Thoracic aorta (tissue), 2 donors: ENCODE data around the gene NDUFB2. TPM values are rescaled to one million over a fixed set of nuclear protein-coding genes. Genes with fewer than 3 reads are reported as not detected.

Source experiments
- ATAC-seq: fragments of 150-250 bp; one replicate; pipeline ENCODE4 v1.8.0; 2017; ENCODE audit warnings: low read depth; ENCODE audit not compliant: insufficient number of reproducible peaks, low FRiP score
- DNase-seq: peaks from one replicate; pipeline ENCODE4 v3.0.0-alpha.2; 2020; ENCODE audit warnings: low spot score
- H3K27ac ChIP-seq, 2 donors: fragments of 200-600 bp; sonication (generic); 1 replicate in 1 of 2; 2 replicates in 1 of 2; pipeline ENCODE4 v1.5.1; 2016; ENCODE audit warnings: mild to moderate bottlenecking in 2 of 2, moderate library complexity in 2 of 2
- H3K27me3 ChIP-seq: fragments of 200-600 bp; sonication (generic); replicated peaks from 2 replicates; pipeline ENCODE4 v1.6.0; 2016; ENCODE audit warnings: mild to moderate bottlenecking; ENCODE audit not compliant: insufficient read depth
- H3K36me3 ChIP-seq: fragments of 200-600 bp; sonication (generic); one replicate; pipeline ENCODE4 v1.5.1; 2016
- H3K4me1 ChIP-seq, 2 donors: fragments of 200-600 bp; sonication (generic); 1 replicate in 1 of 2; 2 replicates in 1 of 2; pipeline versions ENCODE4 v1.5.1 to v1.6.0; 2016; ENCODE audit warnings: low read depth in 2 of 2, mild to moderate bottlenecking in 1 of 2; ENCODE audit not compliant: control insufficient read depth in 1 of 2
- H3K4me3 ChIP-seq: fragments of 200-600 bp; sonication (generic); 2 replicates; pipeline ENCODE4 v1.5.1; 2016; ENCODE audit warnings: mild to moderate bottlenecking
- H3K9me3 ChIP-seq: fragments of 200-600 bp; sonication (generic); 2 replicates; pipeline ENCODE4 v1.5.1; 2016
- CTCF ChIP-seq: fragments of 200-600 bp; sonication (generic); IDR thresholded peaks from one replicate; pipeline ENCODE4 v1.5.1; 2019; ENCODE audit warnings: antibody characterized with exemption
- total RNA-seq, 2 donors: library from RNA; depleted of rRNA; stranded (reverse); fragments of >200 nt; gene quantifications; one replicate each; pipeline versions ENCODE4 v1.1.0 to v1.2.3, GENCODE V29; 2016

NDUFB2 gene
- 100 to 1,000 TPM in 1 of 2 donors, 10 to 100 TPM in 1; 84.0 to 354 TPM for total RNA-seq

GRCh38 chr7:140696680-140697446 lies at the start of gene NDUFB2:
NDUFB2 (plus strand) TSS chr7:140696708; CDS start chr7:140696745, 37 bp downstream.
- ATAC-seq: peak; percentile 83
- no peak for DNase-seq
- TF ChIP-seq CTCF: peak; percentile 7
- Histone ChIP-seq H3K36me3 (peaks cover 3% of the 10 kb centered on the region), H3K9me3 (no peaks in the 10 kb centered on the region), H3K4me1 (peaks cover 7 to 19% of the 10 kb centered on the region in 2 donors), H3K27ac (peak within 1 kb of the TSS; percentile 84 to 88), H3K27me3 (no peaks in the 10 kb centered on the region), H3K4me3 (peak within 1 kb of the TSS; percentile 90)

GRCh38 chr7:140646931-140647647 lies 49.4 kb upstream of the NDUFB2 start:
- Histone ChIP-seq H3K27ac (no peak overlapping the region), H3K4me3 (no peak overlapping the region), H3K36me3 (no peaks in the 10 kb centered on the region), H3K27me3 (no peaks in the 10 kb centered on the region), H3K9me3 (no peaks in the 10 kb centered on the region), H3K4me1 (no peaks in the 10 kb centered on the region)
- ATAC-seq (no peak), DNase-seq (no peak)
- peak; percentile 33 for TF ChIP-seq CTCF

GRCh38 chr7:140649556-140650205 lies 46.8 kb upstream of the NDUFB2 start:
- ATAC-seq: no peak

GRCh38 chr7:140650367-140650766 lies 46.1 kb upstream of the NDUFB2 start:
- DNase-seq (no peak), ATAC-seq (no peak)
- Histone ChIP-seq H3K4me1 (no peaks in the 10 kb centered on the region), H3K27me3 (no peaks in the 10 kb centered on the region), H3K27ac (no peak overlapping the region), H3K4me3 (no peak overlapping the region), H3K9me3 (no peaks in the 10 kb centered on the region), H3K36me3 (no peaks in the 10 kb centered on the region)
- no peak for TF ChIP-seq CTCF

More at GRCh38 chr7:140649556-140650205, 46.8 kb upstream of the NDUFB2 start:
- TF ChIP-seq CTCF: no peak
- Histone ChIP-seq H3K27ac (no peak overlapping the region), H3K4me1 (no peaks in the 10 kb centered on the region), H3K27me3 (no peaks in the 10 kb centered on the region), H3K9me3 (no peaks in the 10 kb centered on the region), H3K4me3 (no peak overlapping the region), H3K36me3 (no peaks in the 10 kb centered on the region)
- no peak for DNase-seq
